IMR-90 (cell line): ENCODE results near the gene SNAPIN. TPM values are rescaled to one million over a fixed set of nuclear protein-coding genes. Genes with fewer than 3 reads are reported as not detected.

Experiments used
- ATAC-seq: fragments of 200-7000 bp; cut with Tn5 transposase; 2 replicates; pipeline ENCODE4 v1.9.1; 2020; ENCODE audit warnings: low read depth, mild to moderate bottlenecking, moderate library complexity
- BruUV-seq: library from RNA; stranded (reverse); fragments of 400-500 nt; replicated peaks from 2 replicates; lab custom pipeline; 2021; lab: Mats Ljungman, UMichigan
- CTCF ChIA-PET: fragments of 300-600 bp; formaldehyde crosslinking; extraction: SDS; loops from one replicate; lab custom pipeline; 2021; ENCODE audit warnings: antibody characterized with exemption; lab: Yijun Ruan, JAX
- POLR2A ChIA-PET: fragments of 300-600 bp; sonication (Branson Sonifier 250); formaldehyde crosslinking; loops from one replicate; lab custom pipeline; 2022; ENCODE audit warnings: antibody characterized with exemption; ENCODE audit not compliant: unreplicated experiment; lab: Charles Lee
- DNase-seq: peaks from one replicate; pipeline ENCODE4 v3.0.0; 2013
- H2AFZ ChIP-seq: replicated peaks from 2 replicates; pipeline ENCODE3; 2013; ENCODE audit warnings: low read length, mild to moderate bottlenecking; ENCODE audit not compliant: poor library complexity
- H2AK5ac ChIP-seq: 2 replicates; pipeline ENCODE4 v1.6.1; 2013; ENCODE audit warnings: low read depth, low read length, inconsistent platforms
- H2AK9ac ChIP-seq: replicated peaks from 2 replicates; pipeline ENCODE3; 2013; ENCODE audit warnings: mild to moderate bottlenecking, low read depth, low read length, moderate library complexity; ENCODE audit not compliant: poor library complexity
- H2BK120ac ChIP-seq: 2 replicates; pipeline ENCODE4 v1.6.1; 2013; ENCODE audit warnings: low read depth, low read length, inconsistent platforms
- H2BK15ac ChIP-seq: 3 replicates; pipeline ENCODE4 v1.6.1; 2013; ENCODE audit warnings: low read depth, low read length, inconsistent platforms
- H2BK20ac ChIP-seq: 2 replicates; pipeline ENCODE4 v1.6.1; 2013; ENCODE audit warnings: low read depth, mild to moderate bottlenecking, inconsistent platforms, low read length, moderate library complexity
- H2BK5ac ChIP-seq: 2 replicates; pipeline ENCODE4 v1.6.1; 2013; ENCODE audit warnings: mild to moderate bottlenecking, low read depth, low read length, inconsistent platforms; ENCODE audit not compliant: poor library complexity, severe bottlenecking
- H3K14ac ChIP-seq: replicated peaks from 2 replicates; pipeline ENCODE4 v1.6.1; 2013; ENCODE audit warnings: low read depth, low read length, inconsistent platforms
- H3K18ac ChIP-seq: 2 replicates; pipeline ENCODE4 v1.6.1; 2013; ENCODE audit warnings: low read depth, low read length, control low read depth
- H3K23ac ChIP-seq: 2 replicates; pipeline ENCODE4 v1.6.1; 2013; ENCODE audit warnings: low read depth, low read length, inconsistent platforms
- H3K27ac ChIP-seq: 2 replicates; pipeline ENCODE4 v1.5.1; 2013; ENCODE audit warnings: mild to moderate bottlenecking, control low read depth, low read length; ENCODE audit not compliant: insufficient read depth
- H3K27me3 ChIP-seq: 2 replicates; pipeline ENCODE4 v1.6.1; 2013; ENCODE audit warnings: low read length; ENCODE audit not compliant: control insufficient read depth, insufficient read depth
- H3K36me3 ChIP-seq: 2 replicates; pipeline ENCODE4 v1.6.1; 2013; ENCODE audit warnings: low read length, mixed read lengths; ENCODE audit not compliant: control insufficient read depth, insufficient read depth
- H3K4ac ChIP-seq: 2 replicates; pipeline ENCODE4 v1.6.1; 2013; ENCODE audit warnings: low read depth, low read length, inconsistent platforms
- H3K4me1 ChIP-seq: 2 replicates; pipeline ENCODE4 v1.6.1; 2013; ENCODE audit warnings: low read length, mixed read lengths; ENCODE audit not compliant: control insufficient read depth, insufficient read depth
- H3K4me2 ChIP-seq: 2 replicates; pipeline ENCODE4 v1.6.1; 2013; ENCODE audit warnings: low read depth, mild to moderate bottlenecking, control low read depth, low read length, moderate library complexity
- H3K4me3 ChIP-seq: 2 replicates; pipeline ENCODE4 v1.5.1; 2013; ENCODE audit warnings: low read depth, mild to moderate bottlenecking, control low read depth, low read length, moderate library complexity; ENCODE audit not compliant: insufficient read depth
- H3K56ac ChIP-seq: 2 replicates; pipeline ENCODE4 v1.6.1; 2013; ENCODE audit warnings: low read length, inconsistent platforms; ENCODE audit not compliant: insufficient read depth; ENCODE audit errors: extremely low read depth
- H3K79me1 ChIP-seq, 2 experiments: 2 replicates each; pipeline ENCODE4 v1.6.1; 2013; ENCODE audit warnings: low read length in 2 of 2, inconsistent platforms in 1 of 2, low read depth in 1 of 2
- H3K9ac ChIP-seq: 2 replicates; pipeline ENCODE4 v1.6.1; 2013; ENCODE audit warnings: low read depth, low read length, control low read depth
- H3K9me1 ChIP-seq: 2 replicates; pipeline ENCODE4 v1.6.1; 2013; ENCODE audit warnings: low read length, inconsistent platforms; ENCODE audit not compliant: insufficient read depth
- H3K9me3 ChIP-seq: 2 replicates; pipeline ENCODE4 v1.6.1; 2013; ENCODE audit warnings: low read length; ENCODE audit not compliant: control insufficient read depth, insufficient read depth
- H4K20me1 ChIP-seq: 2 replicates; pipeline ENCODE4 v1.6.1; 2013; ENCODE audit warnings: low read length, inconsistent platforms; ENCODE audit not compliant: insufficient read depth
- H4K5ac ChIP-seq: 2 replicates; pipeline ENCODE4 v1.6.1; 2013; ENCODE audit warnings: mild to moderate bottlenecking, low read depth, low read length, control low read depth
- H4K8ac ChIP-seq, 2 experiments: 2 replicates each; pipeline ENCODE4 v1.6.1; 2013; ENCODE audit warnings: low read depth in 2 of 2, low read length in 2 of 2, control low read depth in 1 of 2, inconsistent platforms in 1 of 2
- H4K91ac ChIP-seq: 2 replicates; pipeline ENCODE4 v1.6.1; 2013; ENCODE audit warnings: low read depth, low read length, inconsistent platforms; ENCODE audit not compliant: insufficient read depth
- CHD1 ChIP-seq: IDR thresholded peaks from 2 replicates; pipeline ENCODE4 v1.6.1; 2012; ENCODE audit warnings: low read depth, low read length, improper control_type of control experiment
- CTCF ChIP-seq: conservative IDR thresholded peaks from 2 replicates; pipeline ENCODE4 v1.5.1; 2012; ENCODE audit warnings: mild to moderate bottlenecking, low read depth, low read length, improper control_type of control experiment
- MAZ ChIP-seq: IDR thresholded peaks from 2 replicates; pipeline ENCODE4 v1.6.1; 2012; ENCODE audit warnings: low read depth, mild to moderate bottlenecking, low read length, improper control_type of control experiment, moderate library complexity, borderline replicate concordance
- SMC3 ChIP-seq: fragments of 150-350 bp; IDR thresholded peaks from 2 replicates; pipeline ENCODE4 v1.6.1; 2016; ENCODE audit warnings: low read depth, mild to moderate bottlenecking, antibody characterized with exemption, low read length, moderate library complexity
- WGBS, 2 experiments: methylation state at CpG; one replicate each; pipeline versions ENCODE4 v1.1.5 to v1.1.7; 2013; ENCODE audit warnings: missing lambda C conversion rate in 2 of 2; ENCODE audit not compliant: insufficient read length in 1 of 2; ENCODE audit errors: extremely low coverage in 2 of 2; 5-methylcytosine and 5-hydroxymethylcytosine counted together
- dilution Hi-C: fragments of 300-500 bp; cut with HindIII; formaldehyde crosslinking; loops from one replicate; pipeline ENCODE4 v1.14.3; 2018; ENCODE audit warnings: low sequenced_read_pairs; ENCODE audit not compliant: unreplicated experiment
- in situ Hi-C: fragments of 300-500 bp; cut with MboI; formaldehyde crosslinking; loops from 3 replicates; pipeline ENCODE4 v1.14.3; 2019; ENCODE audit warnings: low sequenced_read_pairs, inconsistent platforms, mixed read lengths
- intact Hi-C: fragments of 100-400 bp; cut with micrococcal nuclease; formaldehyde crosslinking; loops from 2 replicates; pipeline ENCODE4 v1.10.0; 2022
- polyA plus RNA-seq, 3 experiments: library from polyadenylated mRNA; depleted of rRNA; stranded (reverse); fragments of >200 nt; gene quantifications; 2 replicates each; pipeline ENCODE4 v1.2.3, GENCODE V29; 2012; ENCODE audit warnings: low replicate concordance in 1 of 3
- total RNA-seq: library from RNA; depleted of rRNA; stranded (reverse); fragments of >200 nt; gene quantifications from 2 replicates; pipeline ENCODE4 v1.2.3, GENCODE V29; 2012
- TF ChIP-seq, protein P1 (sequence below): fragments of 150-350 bp; IDR thresholded peaks from 2 replicates; pipeline ENCODE4 v1.6.1; 2016; ENCODE audit warnings: low read depth, mild to moderate bottlenecking, low read length, moderate library complexity, borderline replicate concordance

Gene SNAPIN
- total and polyA plus RNA-seq, 2 of the 4 experiments (the other 2 are of a cell fraction), result 37.4 to 40.9 TPM

DNA sequence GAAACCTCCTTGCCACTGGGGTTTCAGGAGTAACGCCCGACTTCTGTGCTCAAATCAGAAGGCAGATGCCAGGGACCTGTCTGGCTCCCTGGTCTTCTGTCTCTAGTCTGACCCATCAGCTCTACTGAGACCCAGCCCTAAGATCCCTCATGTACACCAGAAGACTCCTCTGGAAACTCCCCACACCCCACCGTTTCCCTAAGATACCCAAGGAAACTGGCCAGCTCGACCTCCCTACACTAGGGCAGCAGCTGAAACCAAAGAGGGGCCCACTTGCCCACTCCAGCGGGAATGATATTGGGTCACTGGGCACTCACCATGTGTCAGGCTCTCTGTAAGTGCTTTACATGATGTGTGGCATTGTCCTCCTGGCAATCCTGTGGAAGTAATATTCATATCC, 45.1 kb upstream of the SNAPIN start:
- BruUV-seq, result no TSS peak
- peak overlapping the region; percentile 14 for H2BK5ac ChIP-seq
- ATAC-seq (no peak), DNase-seq (no peak)
- WGBS, 2 experiments, result 90% methylated on average over 2 of the region's 5 CpGs; no CpG with 5 or more reads in 1 of the 2 experiments
- no peak overlapping the region for H3K4me3 ChIP-seq
- peak overlapping the region; percentile 28; the same call in 1 of the 2 replicates for H3K9ac ChIP-seq
- dilution Hi-C loops (no loop called here), intact Hi-C loops (loop anchor here (2.0 kb wide), 1 partner anchor 41 kb away; no protein-coding TSS in a partner anchor), in situ Hi-C loops (no loop called here)
- peaks cover 11% of the 10 kb centered on the region for H3K9me1 ChIP-seq
- H2BK120ac ChIP-seq, result peak overlapping the region; percentile 76; the same call in 1 of the 2 replicates
- no peak overlapping the region for H4K5ac ChIP-seq
- H2AK9ac ChIP-seq, result peak overlapping the region; percentile 99
- peak overlapping the region; percentile 73 for H4K91ac ChIP-seq
- H2AFZ ChIP-seq, result peak overlapping the region; percentile 72
- peak overlapping the region; percentile 95 for H3K27ac ChIP-seq
- peak overlapping the region; percentile 42 for H2AK5ac ChIP-seq
- H3K36me3 ChIP-seq, result peaks cover 2% of the 10 kb centered on the region; the same call in 1 of the 2 replicates
- H3K18ac ChIP-seq, result no peak overlapping the region
- H3K23ac ChIP-seq, result no peak overlapping the region
- H3K79me1 ChIP-seq, result peaks cover 8 to 42% of the 10 kb centered on the region in 2 experiments; a peak in 3 of 4 replicates
- no peak overlapping the region for H3K56ac ChIP-seq
- H4K20me1 ChIP-seq, result peaks cover 11% of the 10 kb centered on the region; the same call in 1 of the 2 replicates
- POLR2A ChIA-PET, result interaction anchor here (0.5 to 1.4 kb wide), 2 partner anchors 14 to 170 kb away, joined by 3 to 10 read pairs; partner anchors contain the start of gene S100A13
- peak overlapping the region; percentile 90 for H3K4ac ChIP-seq
- H3K14ac ChIP-seq, result peak overlapping the region; percentile 93; the same call in 1 of the 2 replicates
- no peak overlapping the region for H3K4me2 ChIP-seq
- no peaks in the 10 kb centered on the region for H3K27me3 ChIP-seq
- H3K9me3 ChIP-seq, result no peaks in the 10 kb centered on the region
- TF ChIP-seq SMC3 (no peak), MAZ (no peak), CHD1 (no peak), CTCF (no peak)
- TF ChIP-seq, protein P1, sequence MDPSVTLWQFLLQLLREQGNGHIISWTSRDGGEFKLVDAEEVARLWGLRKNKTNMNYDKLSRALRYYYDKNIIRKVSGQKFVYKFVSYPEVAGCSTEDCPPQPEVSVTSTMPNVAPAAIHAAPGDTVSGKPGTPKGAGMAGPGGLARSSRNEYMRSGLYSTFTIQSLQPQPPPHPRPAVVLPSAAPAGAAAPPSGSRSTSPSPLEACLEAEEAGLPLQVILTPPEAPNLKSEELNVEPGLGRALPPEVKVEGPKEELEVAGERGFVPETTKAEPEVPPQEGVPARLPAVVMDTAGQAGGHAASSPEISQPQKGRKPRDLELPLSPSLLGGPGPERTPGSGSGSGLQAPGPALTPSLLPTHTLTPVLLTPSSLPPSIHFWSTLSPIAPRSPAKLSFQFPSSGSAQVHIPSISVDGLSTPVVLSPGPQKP, result no peak
- peak overlapping the region; percentile 49 to 79 for H4K8ac ChIP-seq
- peaks cover 37% of the 10 kb centered on the region for H3K4me1 ChIP-seq
- CTCF ChIA-PET, result interaction anchor here (1.1 to 3.3 kb wide), 3 partner anchors 9 to 41 kb away, joined by 3 to 18 read pairs (median 8); partner anchors contain the start of genes S100A1 and S100A13
- H2BK15ac ChIP-seq, result peak overlapping the region; percentile 61; the same call in 2 of the 3 replicates
- peak overlapping the region; percentile 63 for H2BK20ac ChIP-seq
